ENCODE results near the gene RPAP2. TPM values are rescaled to one million over a fixed set of nuclear protein-coding genes. Genes with fewer than 3 reads are reported as not detected.
"Not testable (repeated sequence)": the region's sequence is repeated elsewhere in the genome, so short reads cannot be mapped to it uniquely, and the experiment has no call there.

RPAP2 gene
- total RNA-seq, 2 experiments from 2014 or later: 23.4 to 26.5 TPM

DNA sequence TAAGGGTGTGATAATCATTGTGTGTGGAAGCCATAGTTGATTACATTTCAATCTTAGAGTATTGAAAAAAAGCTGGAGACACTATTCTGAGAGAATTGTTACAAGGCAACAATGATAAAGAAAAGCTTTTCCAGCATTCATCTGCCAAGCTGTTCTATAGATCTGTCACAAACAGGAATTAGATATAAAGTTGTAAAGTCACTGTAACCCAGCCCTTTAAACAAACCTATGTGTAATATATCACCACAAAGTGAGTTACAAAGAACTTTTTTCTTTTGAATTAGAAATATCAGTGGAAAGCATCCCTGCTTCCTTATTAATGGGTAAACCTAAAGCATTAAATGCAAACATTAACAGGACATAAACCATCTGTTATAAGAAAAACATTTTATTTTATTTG lies 55.4 kb downstream of the RPAP2 start:
- no peaks in the 10 kb centered on the region for H3K27me3 ChIP-seq (ENCODE audit: control insufficient read depth in 1 of 2, insufficient read depth in 2 of 2, low read length in 2 of 2)
- no peak overlapping the region for H3K4me3 Mint-ChIP-seq
- no peak for ATAC-seq (ENCODE audit: poor library complexity)
- no peak overlapping the region for H3K27ac ChIP-seq (ENCODE audit: low read depth in 1 of 2, low read length in 2 of 2)
- H3K36me3 ChIP-seq (ENCODE audit: insufficient read depth, low read length): peaks cover 13% of the 10 kb centered on the region
- TF ChIP-seq, protein P1, sequence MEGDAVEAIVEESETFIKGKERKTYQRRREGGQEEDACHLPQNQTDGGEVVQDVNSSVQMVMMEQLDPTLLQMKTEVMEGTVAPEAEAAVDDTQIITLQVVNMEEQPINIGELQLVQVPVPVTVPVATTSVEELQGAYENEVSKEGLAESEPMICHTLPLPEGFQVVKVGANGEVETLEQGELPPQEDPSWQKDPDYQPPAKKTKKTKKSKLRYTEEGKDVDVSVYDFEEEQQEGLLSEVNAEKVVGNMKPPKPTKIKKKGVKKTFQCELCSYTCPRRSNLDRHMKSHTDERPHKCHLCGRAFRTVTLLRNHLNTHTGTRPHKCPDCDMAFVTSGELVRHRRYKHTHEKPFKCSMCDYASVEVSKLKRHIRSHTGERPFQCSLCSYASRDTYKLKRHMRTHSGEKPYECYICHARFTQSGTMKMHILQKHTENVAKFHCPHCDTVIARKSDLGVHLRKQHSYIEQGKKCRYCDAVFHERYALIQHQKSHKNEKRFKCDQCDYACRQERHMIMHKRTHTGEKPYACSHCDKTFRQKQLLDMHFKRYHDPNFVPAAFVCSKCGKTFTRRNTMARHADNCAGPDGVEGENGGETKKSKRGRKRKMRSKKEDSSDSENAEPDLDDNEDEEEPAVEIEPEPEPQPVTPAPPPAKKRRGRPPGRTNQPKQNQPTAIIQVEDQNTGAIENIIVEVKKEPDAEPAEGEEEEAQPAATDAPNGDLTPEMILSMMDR (IDR thresholded peaks at IDR 0.05): no peak
- CTCF ChIA-PET: interaction anchor here (0.8 to 1.1 kb wide), 2 partner anchors 11 to 131 kb away, joined by 3 read pairs; no protein-coding TSS in a partner anchor
- no peaks in the 10 kb centered on the region for H3K9me3 ChIP-seq (ENCODE audit: control insufficient read depth in 1 of 2, insufficient read depth in 1 of 2, low read length in 2 of 2)
- H3K4me1 Mint-ChIP-seq (ENCODE audit: low read depth): peaks cover 12% of the 10 kb centered on the region
- no peaks in the 10 kb centered on the region for H3K4me1 ChIP-seq (ENCODE audit: insufficient read depth, low read length)
- no peaks in the 10 kb centered on the region for H3K27me3 Mint-ChIP-seq
- no peak overlapping the region for H3K4me3 ChIP-seq (ENCODE audit: low read length)
- H3K36me3 Mint-ChIP-seq (ENCODE audit: low read depth): peaks cover 73% of the 10 kb centered on the region
- H3K27ac Mint-ChIP-seq: no peak overlapping the region
- H3K9me3 Mint-ChIP-seq: peaks cover 5% of the 10 kb centered on the region
- POLR2A ChIA-PET: no interaction called here
- intact Hi-C loops (cut with DNase I, micrococcal nuclease): no loop called here
- no peak for DNase-seq

DNA sequence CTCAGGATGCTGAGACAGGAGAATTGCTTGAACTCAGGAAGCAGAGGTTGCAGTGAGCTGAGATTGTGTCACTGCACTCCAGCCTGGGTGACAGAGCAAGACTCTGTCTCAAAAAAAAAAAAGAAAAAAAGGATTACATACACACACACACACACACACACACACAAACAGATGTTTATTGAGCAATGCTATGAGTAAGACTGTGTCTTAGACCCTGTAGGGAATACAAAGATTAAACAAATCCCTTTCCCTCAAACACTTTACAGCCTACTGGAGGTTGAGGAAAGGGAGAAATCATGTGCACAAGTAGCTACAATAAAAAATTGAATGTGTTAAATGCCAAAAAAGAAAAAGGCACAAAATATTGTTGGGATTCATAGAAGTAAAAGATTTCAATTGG lies 58.1 kb downstream of the RPAP2 start:
- TF ChIP-seq, protein P1 (IDR thresholded peaks at IDR 0.05): no peak
- Histone ChIP-seq H3K9me3 (ENCODE audit: control insufficient read depth in 1 of 2, insufficient read depth in 1 of 2, low read length in 2 of 2) (no peaks in the 10 kb centered on the region), H3K27ac (ENCODE audit: low read depth in 1 of 2, low read length in 2 of 2) (no peak overlapping the region), H3K27me3 (ENCODE audit: control insufficient read depth in 1 of 2, insufficient read depth in 2 of 2, low read length in 2 of 2) (no peaks in the 10 kb centered on the region), H3K4me1 (ENCODE audit: insufficient read depth, low read length) (no peaks in the 10 kb centered on the region), H3K4me3 (ENCODE audit: low read length) (no peak overlapping the region), H3K36me3 (ENCODE audit: insufficient read depth, low read length) (peaks cover 18% of the 10 kb centered on the region)
- ChIA-PET CTCF (no interaction called here), POLR2A (no interaction called here)
- Mint-ChIP-seq H3K36me3 (ENCODE audit: low read depth) (peaks cover 71% of the 10 kb centered on the region), H3K9me3 (peaks cover 3% of the 10 kb centered on the region), H3K27me3 (no peaks in the 10 kb centered on the region), H3K4me1 (ENCODE audit: low read depth) (peaks cover 12% of the 10 kb centered on the region), H3K4me3 (no peak overlapping the region), H3K27ac (no peak overlapping the region)
- no peak for DNase-seq
- ATAC-seq (ENCODE audit: poor library complexity): no peak
- intact Hi-C loops (cut with DNase I, micrococcal nuclease): no loop called here

DNA sequence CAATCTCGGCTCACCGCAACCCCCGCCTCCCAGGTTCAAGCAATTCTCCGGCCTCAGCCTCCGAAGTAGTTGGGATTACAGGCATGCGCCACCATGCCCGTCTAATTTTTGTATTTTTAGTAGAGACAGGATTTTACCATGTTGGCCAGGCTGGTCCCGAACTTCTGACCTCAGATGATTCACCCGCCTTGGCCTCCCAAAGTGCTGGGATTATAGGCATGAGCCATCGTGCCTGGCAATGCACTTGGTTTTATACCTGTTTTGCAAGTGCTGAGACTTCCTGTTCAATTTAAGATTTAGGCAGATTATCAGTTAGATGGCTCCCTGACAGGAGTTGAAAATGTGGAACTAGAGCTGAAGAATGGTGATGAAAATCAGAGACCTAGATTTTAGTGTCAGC lies 60.5 kb downstream of the RPAP2 start:
- POLR2A ChIA-PET; CTCF ChIA-PET; H3K27me3 ChIP-seq (ENCODE audit: control insufficient read depth in 1 of 2, insufficient read depth in 2 of 2, low read length in 2 of 2); H3K4me1 ChIP-seq (ENCODE audit: insufficient read depth, low read length); H3K27me3 Mint-ChIP-seq; H3K9me3 ChIP-seq (ENCODE audit: control insufficient read depth in 1 of 2, insufficient read depth in 1 of 2, low read length in 2 of 2); H3K4me3 Mint-ChIP-seq; DNase-seq; H3K9me3 Mint-ChIP-seq; H3K4me3 ChIP-seq (ENCODE audit: low read length); intact Hi-C loops (cut with DNase I, micrococcal nuclease); H3K27ac ChIP-seq (ENCODE audit: low read depth in 1 of 2, low read length in 2 of 2); ATAC-seq (ENCODE audit: poor library complexity); H3K27ac Mint-ChIP-seq: not testable (repeated sequence)
- Mint-ChIP-seq H3K4me1 (ENCODE audit: low read depth) (peaks cover 22% of the 10 kb centered on the region), H3K36me3 (ENCODE audit: low read depth) (peaks cover 52% of the 10 kb centered on the region)
- peaks cover 18% of the 10 kb centered on the region for H3K36me3 ChIP-seq (ENCODE audit: insufficient read depth, low read length)

DNA sequence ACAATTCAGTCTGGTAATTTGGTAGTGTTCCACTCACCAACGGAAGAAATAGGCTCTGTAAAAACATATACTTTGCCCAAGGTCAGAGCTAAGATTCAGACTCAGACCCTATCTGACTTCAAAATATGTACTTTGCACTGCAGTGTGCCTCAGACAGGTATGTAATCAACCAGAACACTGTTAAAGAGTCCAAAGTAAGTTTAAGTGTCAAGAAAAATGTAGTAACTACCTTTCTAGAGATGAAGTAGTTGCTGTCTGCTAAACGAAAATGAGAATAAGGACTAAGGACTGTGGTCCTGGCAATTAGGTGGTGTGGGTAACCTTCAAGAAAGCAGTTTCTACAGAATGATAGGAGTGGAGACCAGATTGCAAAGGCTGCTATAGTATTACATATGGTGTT lies 61.1 kb downstream of the RPAP2 start:
- Histone ChIP-seq H3K4me3 (ENCODE audit: low read length) (no peak overlapping the region), H3K36me3 (ENCODE audit: insufficient read depth, low read length) (peaks cover 18% of the 10 kb centered on the region), H3K27ac (ENCODE audit: low read depth in 1 of 2, low read length in 2 of 2) (no peak overlapping the region), H3K4me1 (ENCODE audit: insufficient read depth, low read length) (no peaks in the 10 kb centered on the region), H3K9me3 (ENCODE audit: control insufficient read depth in 1 of 2, insufficient read depth in 1 of 2, low read length in 2 of 2) (no peaks in the 10 kb centered on the region), H3K27me3 (ENCODE audit: control insufficient read depth in 1 of 2, insufficient read depth in 2 of 2, low read length in 2 of 2) (no peaks in the 10 kb centered on the region)
- DNase-seq: no peak
- TF ChIP-seq, protein P1 (IDR thresholded peaks at IDR 0.05): no peak
- POLR2A ChIA-PET: no interaction called here
- H3K4me1 Mint-ChIP-seq (ENCODE audit: low read depth): peaks cover 28% of the 10 kb centered on the region
- intact Hi-C loops (cut with DNase I, micrococcal nuclease): loop anchor here in 1 of 2 experiments (5.0 kb wide), 1 partner anchor 38 kb away; no protein-coding TSS in a partner anchor
- ATAC-seq (ENCODE audit: poor library complexity): no peak
- H3K36me3 Mint-ChIP-seq (ENCODE audit: low read depth): peaks cover 55% of the 10 kb centered on the region
- no peak overlapping the region for H3K27ac Mint-ChIP-seq
- CTCF ChIA-PET: no interaction called here
- no peak overlapping the region for H3K4me3 Mint-ChIP-seq
- H3K27me3 Mint-ChIP-seq: no peaks in the 10 kb centered on the region
- H3K9me3 Mint-ChIP-seq: no peaks in the 10 kb centered on the region
